Measurements from ENCODE around the gene GRID2IP.

DNA sequence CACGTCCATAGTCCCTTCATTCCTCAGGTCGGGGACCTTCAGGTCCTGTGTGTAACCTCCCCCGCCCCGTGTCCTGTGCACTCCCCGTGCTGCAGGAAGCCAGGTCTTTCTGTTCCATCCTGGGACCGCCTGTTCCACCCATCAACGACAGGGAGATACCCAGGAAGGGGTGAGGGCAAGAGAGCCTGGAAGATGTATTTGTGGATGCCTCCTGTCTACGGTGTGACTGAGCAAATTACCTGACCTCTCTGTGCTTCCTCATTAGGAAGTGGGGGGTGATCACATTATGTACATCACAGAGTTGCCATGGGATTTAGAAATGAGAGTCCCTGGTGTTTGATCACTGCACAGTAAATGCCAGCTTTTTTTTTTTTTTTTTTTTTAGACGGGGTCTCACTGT is 46.3 kb downstream of the GRID2IP start:
- TF ChIP-seq, protein P1, sequence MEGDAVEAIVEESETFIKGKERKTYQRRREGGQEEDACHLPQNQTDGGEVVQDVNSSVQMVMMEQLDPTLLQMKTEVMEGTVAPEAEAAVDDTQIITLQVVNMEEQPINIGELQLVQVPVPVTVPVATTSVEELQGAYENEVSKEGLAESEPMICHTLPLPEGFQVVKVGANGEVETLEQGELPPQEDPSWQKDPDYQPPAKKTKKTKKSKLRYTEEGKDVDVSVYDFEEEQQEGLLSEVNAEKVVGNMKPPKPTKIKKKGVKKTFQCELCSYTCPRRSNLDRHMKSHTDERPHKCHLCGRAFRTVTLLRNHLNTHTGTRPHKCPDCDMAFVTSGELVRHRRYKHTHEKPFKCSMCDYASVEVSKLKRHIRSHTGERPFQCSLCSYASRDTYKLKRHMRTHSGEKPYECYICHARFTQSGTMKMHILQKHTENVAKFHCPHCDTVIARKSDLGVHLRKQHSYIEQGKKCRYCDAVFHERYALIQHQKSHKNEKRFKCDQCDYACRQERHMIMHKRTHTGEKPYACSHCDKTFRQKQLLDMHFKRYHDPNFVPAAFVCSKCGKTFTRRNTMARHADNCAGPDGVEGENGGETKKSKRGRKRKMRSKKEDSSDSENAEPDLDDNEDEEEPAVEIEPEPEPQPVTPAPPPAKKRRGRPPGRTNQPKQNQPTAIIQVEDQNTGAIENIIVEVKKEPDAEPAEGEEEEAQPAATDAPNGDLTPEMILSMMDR (IDR thresholded peaks at IDR 0.05; ENCODE audit: low read depth, low read length), result no peak
- TF ChIP-seq, protein P2, sequence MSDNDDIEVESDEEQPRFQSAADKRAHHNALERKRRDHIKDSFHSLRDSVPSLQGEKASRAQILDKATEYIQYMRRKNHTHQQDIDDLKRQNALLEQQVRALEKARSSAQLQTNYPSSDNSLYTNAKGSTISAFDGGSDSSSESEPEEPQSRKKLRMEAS (IDR thresholded peaks at IDR 0.05; ENCODE audit: low read depth, low read length), result no peak
- TF ChIP-seq POLR2A (IDR thresholded peaks at IDR 0.05; ENCODE audit: extremely low read depth, insufficient read length) (no peak), MYC (IDR thresholded peaks at IDR 0.05; ENCODE audit: low read depth, low read length) (no peak)
